Measurements from ENCODE around the gene CHURC1.

Gene CHURC1

DNA sequence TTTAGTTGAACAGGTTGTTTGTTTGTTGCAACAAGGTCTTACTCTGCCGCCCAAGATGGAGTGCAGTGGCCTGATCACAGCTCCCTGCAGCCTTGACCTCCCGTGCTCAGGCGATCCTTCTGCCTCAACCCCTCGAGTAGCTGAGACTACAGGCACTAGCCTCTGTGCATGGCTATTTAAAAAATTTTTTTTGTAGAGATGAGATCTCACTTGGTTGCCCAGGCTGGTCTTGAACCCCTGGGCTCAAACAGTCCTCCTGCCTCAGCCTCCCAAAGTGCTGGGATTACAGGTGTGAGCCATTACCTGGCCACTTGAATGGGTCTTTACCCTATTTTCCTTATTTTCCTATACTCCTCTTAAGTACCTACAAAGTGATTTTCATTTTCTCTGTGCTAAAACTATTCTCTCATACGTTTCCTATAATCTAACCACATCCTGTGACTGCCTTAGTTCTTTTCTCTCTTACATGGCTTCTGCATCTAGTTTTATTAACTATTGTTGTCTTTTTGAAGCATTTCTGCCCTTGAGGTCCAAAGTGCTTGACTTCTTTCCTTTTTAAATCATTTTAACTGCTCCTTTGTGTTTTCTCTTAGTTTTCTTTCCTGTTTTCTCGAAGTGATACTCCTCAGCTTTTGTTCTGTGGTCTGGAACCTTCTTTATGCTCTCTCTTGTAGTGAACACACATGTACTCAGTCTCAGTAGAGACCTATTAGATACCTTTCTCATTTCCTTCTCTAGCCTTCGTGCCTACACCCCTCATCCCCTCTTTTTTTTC is 14.2 kb downstream of the CHURC1 start:
- H3K36me3 ChIP-seq (ENCODE audit: control insufficient read depth, insufficient read depth, low read length, severe bottlenecking): peaks cover 86% of the 10 kb centered on the region
- no peak overlapping the region for H3K9ac ChIP-seq (ENCODE audit: low read length)

DNA sequence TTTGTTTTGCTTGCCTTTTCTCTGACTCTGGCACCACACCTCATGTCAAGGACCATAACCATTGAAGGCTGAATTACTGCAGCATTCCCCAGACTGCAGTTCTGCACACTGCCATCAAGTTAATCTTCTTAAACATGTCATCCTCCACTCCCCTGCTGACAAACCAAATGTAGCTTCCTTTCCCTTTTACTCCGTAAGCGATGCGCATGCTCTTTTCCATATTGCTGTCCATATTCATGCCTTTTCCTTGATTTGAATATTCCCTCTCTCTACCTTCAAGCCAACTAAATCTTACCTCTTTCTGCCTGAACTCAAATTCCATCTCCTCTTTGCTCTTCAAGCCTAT is 14.7 kb downstream of the CHURC1 start:
- H3K4me1 ChIP-seq (ENCODE audit: control insufficient read depth, insufficient read depth, low read length): peaks cover 24% of the 10 kb centered on the region
- H3K36me3 ChIP-seq (ENCODE audit: control insufficient read depth, insufficient read depth, low read length, severe bottlenecking): peaks cover 87% of the 10 kb centered on the region

More for the DNA sequence above, 14.2 kb downstream of the CHURC1 start:
- Histone ChIP-seq H3K27me3 (replicated peaks; ENCODE audit: control insufficient read depth, insufficient read depth, low read length) (no peaks in the 10 kb centered on the region), H3K9me3 (ENCODE audit: control insufficient read depth, low read length) (no peaks in the 10 kb centered on the region), H3K4me3 (ENCODE audit: low read length) (no peak overlapping the region), H3K4me1 (ENCODE audit: control insufficient read depth, insufficient read depth, low read length) (peaks cover 19% of the 10 kb centered on the region)
- DNase-seq (ENCODE audit: low read depth): no peak

GRCh38 chr14:64930085-64930843 is 16.0 kb downstream of the CHURC1 start:
- no peak for DNase-seq (ENCODE audit: low read depth)
- Histone ChIP-seq H3K4me3 (ENCODE audit: low read length) (no peak overlapping the region), H3K4me1 (ENCODE audit: control insufficient read depth, insufficient read depth, low read length) (peaks cover 33% of the 10 kb centered on the region), H3K27me3 (replicated peaks; ENCODE audit: control insufficient read depth, insufficient read depth, low read length) (no peaks in the 10 kb centered on the region), H3K9ac (ENCODE audit: low read length) (no peak overlapping the region), H3K9me3 (ENCODE audit: control insufficient read depth, low read length) (no peaks in the 10 kb centered on the region), H3K36me3 (ENCODE audit: control insufficient read depth, insufficient read depth, low read length, severe bottlenecking) (peaks cover 80% of the 10 kb centered on the region)

More for the DNA sequence above, 14.7 kb downstream of the CHURC1 start:
- Histone ChIP-seq H3K4me3 (ENCODE audit: low read length) (no peak overlapping the region), H3K27me3 (replicated peaks; ENCODE audit: control insufficient read depth, insufficient read depth, low read length) (no peaks in the 10 kb centered on the region), H3K9me3 (ENCODE audit: control insufficient read depth, low read length) (no peaks in the 10 kb centered on the region), H3K9ac (ENCODE audit: low read length) (no peak overlapping the region)
- DNase-seq (ENCODE audit: low read depth): no peak

DNA sequence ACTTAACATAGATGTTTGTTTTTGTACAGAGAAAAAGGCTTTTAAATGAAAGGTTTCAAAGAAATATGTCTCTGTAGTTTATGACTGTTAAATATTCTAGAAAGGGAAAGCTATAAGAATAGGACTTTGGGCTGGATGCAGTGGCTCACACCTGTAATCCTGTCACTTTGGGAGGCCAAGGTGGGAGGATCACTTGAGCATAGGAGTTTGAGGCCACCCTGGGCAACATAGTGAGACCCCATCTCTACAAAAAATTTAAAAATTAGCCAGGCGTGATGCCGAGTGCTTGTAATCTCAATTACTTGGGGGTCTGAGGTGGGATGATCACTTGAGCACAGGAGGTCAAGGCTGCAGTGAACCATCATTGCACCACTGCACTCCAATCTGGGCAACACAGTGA is 16.9 kb downstream of the CHURC1 start:
- no peaks in the 10 kb centered on the region for H3K9me3 ChIP-seq (ENCODE audit: control insufficient read depth, low read length)
- H3K27me3 ChIP-seq (replicated peaks; ENCODE audit: control insufficient read depth, insufficient read depth, low read length): no peaks in the 10 kb centered on the region
- no peak overlapping the region for H3K9ac ChIP-seq (ENCODE audit: low read length)
- H3K4me1 ChIP-seq (ENCODE audit: control insufficient read depth, insufficient read depth, low read length): peaks cover 33% of the 10 kb centered on the region
- H3K4me3 ChIP-seq (ENCODE audit: low read length): no peak overlapping the region
- H3K36me3 ChIP-seq (ENCODE audit: control insufficient read depth, insufficient read depth, low read length, severe bottlenecking): peaks cover 71% of the 10 kb centered on the region
- DNase-seq (ENCODE audit: low read depth): no peak

DNA sequence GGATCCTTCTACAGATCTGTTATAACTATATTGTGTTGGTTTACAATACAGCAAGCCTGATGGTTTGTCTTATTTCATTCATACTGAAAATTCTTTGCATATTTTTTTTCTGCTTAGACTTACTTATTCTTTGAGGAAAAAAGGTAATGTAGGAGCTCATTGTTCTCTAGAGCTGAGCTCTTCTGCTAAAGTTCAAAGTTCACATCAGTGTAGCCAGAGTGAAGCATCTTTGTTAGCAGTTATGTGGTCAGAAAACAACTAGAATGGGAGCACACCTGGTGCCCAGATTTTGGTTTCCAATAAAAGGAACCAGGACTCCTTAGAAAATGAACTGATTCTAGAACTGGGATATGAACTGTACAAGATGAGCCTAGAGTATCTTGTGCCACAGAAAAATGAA is 18.0 kb downstream of the CHURC1 start:
- no peaks in the 10 kb centered on the region for H3K27me3 ChIP-seq (replicated peaks; ENCODE audit: control insufficient read depth, insufficient read depth, low read length)
- peaks cover 42% of the 10 kb centered on the region for H3K4me1 ChIP-seq (ENCODE audit: control insufficient read depth, insufficient read depth, low read length)
- H3K36me3 ChIP-seq (ENCODE audit: control insufficient read depth, insufficient read depth, low read length, severe bottlenecking): peaks cover 60% of the 10 kb centered on the region
- H3K9ac ChIP-seq (ENCODE audit: low read length): no peak overlapping the region
- no peak overlapping the region for H3K4me3 ChIP-seq (ENCODE audit: low read length)
- H3K9me3 ChIP-seq (ENCODE audit: control insufficient read depth, low read length): no peaks in the 10 kb centered on the region
- DNase-seq (ENCODE audit: low read depth): no peak

DNA sequence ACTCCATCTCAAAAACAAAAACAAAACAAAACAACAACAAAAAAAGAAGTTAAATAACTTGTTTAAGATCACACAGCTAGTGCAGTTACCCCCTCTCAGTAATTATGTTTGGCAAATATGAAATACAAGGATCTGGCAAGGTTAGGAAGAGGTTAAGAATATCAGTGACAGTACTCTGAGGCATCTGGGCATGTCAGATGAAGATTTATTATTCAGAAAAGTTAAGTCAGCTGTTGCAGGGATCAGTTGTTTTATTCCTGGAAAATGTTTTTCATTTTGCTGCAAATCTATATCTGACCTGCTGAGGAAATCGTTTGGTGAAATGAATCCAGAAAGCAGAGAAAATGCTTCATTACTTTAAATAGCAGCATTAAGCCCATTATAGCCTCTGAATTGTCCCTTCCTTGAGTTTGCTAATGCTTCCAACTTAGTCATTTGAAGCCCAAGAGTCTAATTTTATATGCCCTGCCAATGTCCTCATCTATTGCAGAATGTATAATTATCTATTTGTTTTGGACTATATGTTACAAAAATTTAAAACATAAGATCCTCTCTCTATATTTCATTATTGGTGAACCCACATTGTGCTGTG is 20.2 kb downstream of the CHURC1 start:
- no peak overlapping the region for H3K4me3 ChIP-seq (ENCODE audit: low read length)
- H3K27me3 ChIP-seq (replicated peaks; ENCODE audit: control insufficient read depth, insufficient read depth, low read length): no peaks in the 10 kb centered on the region
- H3K4me1 ChIP-seq (ENCODE audit: control insufficient read depth, insufficient read depth, low read length): peaks cover 44% of the 10 kb centered on the region
- DNase-seq (ENCODE audit: low read depth): no peak
- H3K9ac ChIP-seq (ENCODE audit: low read length): no peak overlapping the region
- no peaks in the 10 kb centered on the region for H3K9me3 ChIP-seq (ENCODE audit: control insufficient read depth, low read length)
- H3K36me3 ChIP-seq (ENCODE audit: control insufficient read depth, insufficient read depth, low read length, severe bottlenecking): peaks cover 43% of the 10 kb centered on the region

DNA sequence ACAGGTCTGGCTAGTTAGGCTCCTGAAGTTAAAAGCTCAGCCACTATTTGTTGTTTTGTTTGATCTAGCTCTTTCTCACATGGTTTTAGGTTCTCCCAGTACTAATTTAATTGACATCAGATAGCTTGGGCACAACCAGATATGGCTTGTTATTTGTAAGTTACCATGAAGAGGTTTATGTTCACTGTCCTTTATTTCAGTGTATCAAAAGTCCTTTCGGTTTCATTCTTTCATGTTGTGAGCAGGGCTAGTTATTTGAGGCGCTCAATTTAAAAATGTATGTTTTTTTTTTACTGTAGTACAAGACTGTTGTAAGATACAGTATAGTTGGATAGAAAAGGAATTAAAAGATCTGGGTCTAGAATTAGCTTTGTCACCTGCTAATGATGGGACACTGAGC is 21.3 kb downstream of the CHURC1 start:
- Histone ChIP-seq H3K4me1 (ENCODE audit: control insufficient read depth, insufficient read depth, low read length) (peaks cover 33% of the 10 kb centered on the region), H3K9me3 (ENCODE audit: control insufficient read depth, low read length) (no peaks in the 10 kb centered on the region), H3K27me3 (replicated peaks; ENCODE audit: control insufficient read depth, insufficient read depth, low read length) (no peaks in the 10 kb centered on the region), H3K36me3 (ENCODE audit: control insufficient read depth, insufficient read depth, low read length, severe bottlenecking) (peaks cover 46% of the 10 kb centered on the region), H3K9ac (ENCODE audit: low read length) (no peak overlapping the region), H3K4me3 (ENCODE audit: low read length) (no peak overlapping the region)
- DNase-seq (ENCODE audit: low read depth): no peak

DNA sequence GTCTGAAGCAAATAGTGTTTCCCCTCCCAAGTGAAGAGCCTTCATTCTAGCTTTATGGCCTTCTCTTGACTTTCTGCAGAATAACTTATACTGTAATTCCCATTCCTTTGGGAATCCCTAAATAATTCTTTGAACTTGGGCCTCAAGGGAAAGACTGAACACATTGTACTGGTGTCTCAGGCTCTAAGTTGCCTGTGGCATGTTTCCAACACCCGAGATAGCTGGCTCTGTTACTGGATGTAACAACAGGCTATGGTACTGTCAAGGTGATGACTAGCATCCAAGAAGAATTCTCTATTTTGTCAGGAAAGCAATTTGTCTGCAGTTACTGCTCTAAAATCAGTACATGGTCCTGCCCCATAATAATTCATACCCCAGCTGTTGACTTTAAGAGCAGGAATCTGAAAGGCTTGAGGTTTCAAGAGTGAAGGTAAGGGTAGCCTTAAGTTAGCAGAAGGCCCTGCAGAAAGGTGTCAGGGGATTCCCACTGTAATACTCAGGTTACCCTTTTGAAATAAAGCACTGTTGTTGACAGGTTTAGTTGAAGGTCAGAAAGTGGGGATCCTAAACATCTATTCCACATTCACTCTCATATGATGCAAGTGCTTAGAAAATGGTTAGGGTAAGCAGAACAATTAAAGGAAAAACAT is 23.0 kb downstream of the CHURC1 start:
- Histone ChIP-seq H3K27me3 (replicated peaks; ENCODE audit: control insufficient read depth, insufficient read depth, low read length) (no peaks in the 10 kb centered on the region), H3K9me3 (ENCODE audit: control insufficient read depth, low read length) (no peaks in the 10 kb centered on the region), H3K4me3 (ENCODE audit: low read length) (no peak overlapping the region), H3K9ac (ENCODE audit: low read length) (peak overlapping the region; percentile 9), H3K36me3 (ENCODE audit: control insufficient read depth, insufficient read depth, low read length, severe bottlenecking) (peaks cover 37% of the 10 kb centered on the region), H3K4me1 (ENCODE audit: control insufficient read depth, insufficient read depth, low read length) (peaks cover 33% of the 10 kb centered on the region)
- DNase-seq (ENCODE audit: low read depth): no peak

DNA sequence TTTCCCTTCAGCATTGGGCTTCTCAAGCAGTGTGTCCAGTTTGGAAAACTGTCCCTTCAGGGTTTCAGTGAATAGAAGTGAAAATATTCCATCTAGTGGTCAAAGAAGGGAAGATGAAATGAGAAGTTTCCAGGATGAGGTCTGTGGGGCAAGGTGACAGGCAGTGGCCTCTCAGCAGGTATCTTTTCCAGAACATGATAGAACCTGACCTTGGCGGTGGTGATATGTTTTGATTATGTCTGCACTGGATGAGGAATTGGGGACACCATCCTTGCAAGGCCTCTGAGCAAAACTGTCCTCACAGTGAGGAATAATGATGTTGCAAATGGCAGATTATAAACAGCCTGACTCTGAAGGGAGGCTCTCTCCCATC is 23.6 kb downstream of the CHURC1 start:
- Histone ChIP-seq H3K4me1 (ENCODE audit: control insufficient read depth, insufficient read depth, low read length) (peaks cover 32% of the 10 kb centered on the region), H3K4me3 (ENCODE audit: low read length) (no peak overlapping the region), H3K27me3 (replicated peaks; ENCODE audit: control insufficient read depth, insufficient read depth, low read length) (no peaks in the 10 kb centered on the region), H3K36me3 (ENCODE audit: control insufficient read depth, insufficient read depth, low read length, severe bottlenecking) (peaks cover 35% of the 10 kb centered on the region), H3K9ac (ENCODE audit: low read length) (no peak overlapping the region), H3K9me3 (ENCODE audit: control insufficient read depth, low read length) (no peaks in the 10 kb centered on the region)
- DNase-seq (ENCODE audit: low read depth): peak; percentile 44

- Histone ChIP-seq H3K9me3 (ENCODE audit: control insufficient read depth, low read length) (no peaks in the 10 kb centered on the region), H3K27me3 (replicated peaks; ENCODE audit: control insufficient read depth, insufficient read depth, low read length) (no peaks in the 10 kb centered on the region), H3K4me1 (ENCODE audit: control insufficient read depth, insufficient read depth, low read length) (peaks cover 20% of the 10 kb centered on the region), H3K9ac (ENCODE audit: low read length) (no peak overlapping the region), H3K36me3 (ENCODE audit: control insufficient read depth, insufficient read depth, low read length, severe bottlenecking) (peaks cover 33% of the 10 kb centered on the region), H3K4me3 (ENCODE audit: low read length) (no peak overlapping the region)
- DNase-seq (ENCODE audit: low read depth): no peak
Measured at GRCh38 chr14:64938972-64939816, 24.9 kb downstream of the CHURC1 start.

All from adipocyte (in vitro differentiated cells).